GM18520 (cell line): ENCODE results near the gene RAPGEF2.
A peak's percentile ranks its signal among the peaks of the same experiment; 100 is the strongest.
"Not testable (repeated sequence)": the region's sequence is repeated elsewhere in the genome, so short reads cannot be mapped to it uniquely, and the experiment has no call there.

Experiments used
- ATAC-seq: cut with Tn5 transposase; IDR thresholded peaks from one replicate; pipeline ENCODE4 v1.9.1; 2021; ENCODE audit not compliant: unreplicated experiment

Gene RAPGEF2

GRCh38 chr4:159097144-159097543 is 5.7 kb upstream of the RAPGEF2 start:
- ATAC-seq = no peak

GRCh38 chr4:159097785-159098184 is 5.1 kb upstream of the RAPGEF2 start:
- no peak for ATAC-seq

DNA sequence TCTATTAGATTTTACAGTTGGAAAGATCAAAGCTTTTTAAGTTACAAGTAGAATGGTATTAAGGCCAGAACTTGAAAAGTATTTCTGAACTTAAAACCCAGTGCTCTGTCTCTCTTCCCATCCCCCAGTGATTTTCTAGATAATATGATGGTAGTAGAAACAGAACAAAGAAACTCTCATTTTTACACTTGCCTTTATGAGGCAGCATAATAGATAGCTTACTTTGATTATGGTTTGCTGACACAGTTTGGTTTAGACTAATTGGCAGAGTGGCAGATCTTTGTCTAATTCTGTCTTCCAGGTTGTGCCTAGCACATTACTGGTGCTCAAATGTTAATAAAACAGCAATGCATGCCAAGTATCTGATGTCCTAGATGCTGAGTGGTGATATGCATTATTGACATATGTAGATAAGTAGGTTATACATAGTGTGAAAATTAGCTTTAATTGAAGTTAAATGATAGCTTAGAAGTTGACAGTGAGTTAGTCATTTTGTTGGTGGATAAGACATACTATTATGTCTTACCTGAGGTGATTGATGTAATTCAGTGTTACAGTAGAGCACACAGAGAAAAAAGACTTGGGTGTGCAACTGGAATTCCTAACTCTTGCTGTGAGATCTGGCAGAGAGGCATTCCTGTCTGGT is 4.3 kb upstream of the RAPGEF2 start:
- ATAC-seq = no peak

DNA sequence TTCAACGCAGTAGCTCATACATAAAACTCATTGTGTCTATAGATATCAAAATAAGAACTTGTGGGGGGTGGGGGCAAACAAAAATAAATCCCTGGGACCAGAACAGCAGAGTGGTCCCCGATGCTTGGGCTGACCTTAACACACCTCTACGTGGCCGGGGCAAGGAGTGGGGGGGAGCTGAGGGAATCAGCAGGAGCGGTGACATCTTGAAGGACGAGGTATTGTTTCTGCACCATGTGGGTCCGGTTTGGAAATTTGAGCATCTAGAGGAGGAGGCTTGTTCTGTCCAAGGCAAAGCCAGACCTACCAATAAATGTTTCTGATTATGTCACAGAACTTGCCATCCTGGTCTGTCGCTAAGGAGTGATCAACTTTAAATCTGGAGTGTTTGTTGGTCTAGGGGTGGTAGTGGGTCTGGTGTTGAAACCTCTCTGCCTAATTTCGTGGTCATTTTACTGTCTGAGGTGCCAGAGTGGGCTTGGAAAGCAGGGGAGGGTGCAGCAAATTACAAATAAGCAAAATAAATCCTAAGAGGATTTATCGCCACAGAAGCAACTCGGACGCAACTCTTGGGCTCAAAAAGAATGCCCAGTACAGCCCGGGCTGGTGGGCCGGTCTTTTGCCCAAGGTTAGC is 774 bp upstream of the RAPGEF2 start:
- ATAC-seq = no peak

- ATAC-seq = peak; percentile 14
Measured at GRCh38 chr4:159103384-159103990, 608 bp downstream of the RAPGEF2 start.

DNA sequence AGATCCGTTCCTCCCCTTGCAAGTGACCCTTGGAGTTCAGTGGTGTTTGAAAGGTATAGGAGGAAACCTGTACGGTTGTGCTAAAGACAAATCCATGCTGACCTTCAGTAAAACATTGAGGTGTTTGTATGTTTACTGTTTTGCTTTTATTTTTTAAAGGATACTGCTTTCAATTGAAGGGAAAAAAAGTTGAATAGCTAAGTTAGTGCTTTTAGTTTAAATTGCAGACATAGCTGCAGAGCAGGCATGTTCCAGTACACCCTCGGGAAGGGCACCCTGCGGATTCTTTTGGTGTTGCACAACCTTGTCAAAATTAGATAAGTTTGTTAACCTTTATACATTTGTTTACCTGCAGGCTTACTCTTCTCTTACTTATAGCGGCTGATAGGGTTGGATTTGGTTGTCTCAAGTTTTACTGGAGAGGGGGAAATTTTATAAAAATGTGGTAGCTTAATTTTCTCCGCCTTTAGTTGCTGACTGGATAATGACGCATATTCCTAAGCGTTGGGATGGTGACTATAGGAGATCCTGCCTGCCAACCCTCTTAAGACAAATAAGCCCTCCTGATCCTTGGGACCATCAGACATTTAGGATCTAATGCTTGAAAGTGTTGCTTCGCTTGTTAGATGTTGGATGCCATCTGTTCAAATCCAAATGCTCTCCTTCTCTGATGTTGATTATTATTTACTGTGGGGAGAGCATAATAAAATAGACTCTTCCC is 2.0 kb downstream of the RAPGEF2 start:
- ATAC-seq = no peak

DNA sequence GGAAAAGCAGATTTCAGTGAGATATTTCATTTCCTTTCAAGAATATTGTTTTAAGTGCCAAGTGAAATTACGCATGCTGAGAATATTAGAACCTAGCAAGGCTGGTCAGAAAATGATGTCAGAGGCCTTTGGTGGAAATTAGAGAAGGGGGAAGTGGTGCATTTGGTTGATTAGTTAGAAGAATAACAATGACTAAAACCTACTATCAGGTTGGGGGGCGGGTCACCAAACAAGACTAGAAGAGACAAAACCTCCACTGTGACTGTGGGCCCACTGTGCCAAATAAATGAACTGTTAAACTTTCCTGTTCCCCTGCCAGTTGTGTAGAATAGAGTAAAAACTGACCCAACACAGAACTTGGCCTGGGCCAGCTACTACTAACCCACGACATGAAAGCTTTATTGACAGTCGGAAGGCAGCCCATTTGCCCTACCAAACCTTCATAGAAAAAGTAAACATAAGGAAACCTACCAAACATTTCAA is 2.9 kb downstream of the RAPGEF2 start:
- ATAC-seq = peak; percentile 17

DNA sequence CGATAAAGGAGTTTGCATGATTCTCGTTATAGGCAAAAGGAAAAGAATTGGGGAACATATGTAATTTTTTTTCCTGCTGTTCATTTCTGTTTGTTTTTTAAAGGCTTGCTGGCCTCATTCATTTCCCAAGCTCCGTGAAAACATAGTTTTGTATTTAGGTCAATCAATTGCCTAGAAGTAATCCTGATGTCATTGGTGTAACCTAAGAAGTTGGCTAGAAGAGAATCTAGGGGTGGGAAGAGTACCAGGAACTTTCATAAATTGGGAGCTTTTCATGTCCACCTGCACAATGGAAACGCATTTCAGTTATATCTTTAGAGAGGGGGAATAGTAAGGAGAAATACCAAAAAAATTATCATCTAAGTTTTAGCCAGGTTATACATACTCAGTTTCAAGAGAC is 3.8 kb downstream of the RAPGEF2 start:
- ATAC-seq = no peak

- ATAC-seq = no peak
Measured at GRCh38 chr4:159107203-159107925, 4.5 kb downstream of the RAPGEF2 start.

- no peak for ATAC-seq
Measured at GRCh38 chr4:159108124-159108523, 5.2 kb downstream of the RAPGEF2 start.

DNA sequence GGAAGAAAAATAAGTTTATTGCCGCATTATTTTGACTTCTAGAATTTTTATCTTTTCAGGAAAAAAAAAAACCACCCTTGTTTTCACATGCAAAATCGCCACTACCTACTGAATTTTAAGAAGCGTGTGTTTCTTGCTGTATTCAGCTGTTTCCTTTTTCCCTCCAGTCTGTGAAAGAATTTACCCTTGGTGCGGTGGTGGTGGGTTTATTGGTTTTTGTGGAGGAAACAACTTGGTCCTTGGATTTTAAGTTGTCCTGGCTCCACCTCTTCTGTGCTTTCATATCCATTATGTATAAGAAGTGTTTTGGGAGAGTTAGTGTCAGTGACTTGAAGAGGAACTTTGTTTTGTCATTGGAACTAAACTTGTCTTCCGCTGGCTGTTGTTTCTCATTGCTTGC is 8.1 kb downstream of the RAPGEF2 start:
- ATAC-seq = no peak

- ATAC-seq = no peak
Measured at GRCh38 chr4:159111416-159111815, 8.5 kb downstream of the RAPGEF2 start.

DNA sequence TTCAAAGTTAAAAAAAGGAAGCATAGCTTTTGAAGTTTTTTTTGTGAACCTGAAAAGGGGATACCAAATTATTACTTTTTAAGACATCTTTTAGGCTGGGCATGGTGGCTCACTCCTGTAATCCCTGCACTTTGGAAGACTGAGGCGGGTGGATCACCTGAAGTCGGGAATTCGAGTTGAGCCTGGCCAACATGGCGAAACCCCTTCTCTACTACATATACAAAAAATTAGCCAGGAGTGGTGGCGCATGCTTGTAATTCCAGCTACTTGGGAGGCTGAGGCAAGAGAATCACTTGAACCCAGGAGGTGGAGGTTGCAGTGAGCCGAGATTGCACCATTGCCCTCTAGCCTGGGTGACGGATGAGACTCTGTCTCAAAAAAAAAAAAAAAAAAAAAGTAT is 10.5 kb downstream of the RAPGEF2 start:
- not testable (repeated sequence) for ATAC-seq

- not testable (repeated sequence) for ATAC-seq
Measured at GRCh38 chr4:159116098-159116497, 13.2 kb downstream of the RAPGEF2 start.

DNA sequence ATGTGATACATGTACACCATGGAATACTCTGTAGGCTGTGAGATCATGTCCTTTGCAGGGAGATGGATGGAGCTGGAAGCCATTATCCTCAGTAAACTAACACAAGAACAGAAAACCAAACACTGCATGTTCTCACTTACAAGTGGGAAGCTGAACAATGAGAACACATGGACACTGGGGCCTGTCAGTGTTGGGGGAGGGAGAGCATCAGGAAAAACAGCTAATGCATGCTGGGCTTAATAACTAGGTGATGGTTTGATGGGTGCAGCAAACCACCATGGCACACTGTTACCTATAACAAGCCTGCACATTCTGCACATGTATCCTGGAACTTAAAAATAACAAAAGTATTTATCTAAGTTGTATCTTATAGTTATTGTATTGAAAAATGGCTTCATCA is 13.8 kb downstream of the RAPGEF2 start:
- ATAC-seq = not testable (repeated sequence)

- ATAC-seq = no peak
Measured at GRCh38 chr4:159117564-159117963, 14.7 kb downstream of the RAPGEF2 start.

GRCh38 chr4:159117968-159118367 is 15.1 kb downstream of the RAPGEF2 start:
- peak; percentile 68 for ATAC-seq

DNA sequence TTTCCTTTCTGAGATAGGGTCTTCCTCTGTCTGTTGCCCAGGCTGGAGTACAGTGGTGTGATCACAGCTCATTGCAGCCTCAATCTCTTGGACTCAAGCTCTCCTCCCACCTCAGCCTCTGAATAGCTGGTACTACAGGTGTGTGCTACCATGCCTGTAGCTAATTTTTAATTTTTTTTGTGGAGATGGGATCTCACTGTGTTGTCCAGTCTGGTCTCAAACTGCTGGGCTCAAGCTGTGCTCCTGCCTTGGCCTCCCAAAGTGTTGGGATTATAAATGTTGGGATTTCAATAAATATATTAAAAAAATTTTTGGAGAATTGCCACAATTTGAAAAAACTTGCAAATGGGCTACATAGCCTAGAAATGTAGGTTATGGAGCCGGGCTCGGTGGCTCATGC is 18.5 kb downstream of the RAPGEF2 start:
- ATAC-seq = no peak

DNA sequence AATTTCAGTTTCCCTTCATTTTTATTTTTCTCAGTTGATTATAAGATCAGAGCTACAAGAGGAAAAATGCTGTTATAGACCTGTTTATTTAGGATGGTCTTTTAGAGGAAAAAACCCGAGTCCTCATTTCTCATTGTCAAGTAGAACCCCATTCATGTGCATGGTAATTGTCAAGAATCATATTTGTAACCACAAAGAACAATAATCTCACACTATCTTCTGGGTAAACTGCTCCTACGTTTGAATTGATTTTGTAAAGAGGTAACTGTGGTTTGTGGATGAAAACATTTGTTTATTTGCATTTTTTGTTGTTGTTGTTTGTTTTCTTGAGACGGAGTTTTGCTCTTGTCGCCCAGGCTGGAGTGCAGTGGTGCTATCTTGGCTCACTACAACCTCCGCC is 23.8 kb downstream of the RAPGEF2 start:
- no peak for ATAC-seq

DNA sequence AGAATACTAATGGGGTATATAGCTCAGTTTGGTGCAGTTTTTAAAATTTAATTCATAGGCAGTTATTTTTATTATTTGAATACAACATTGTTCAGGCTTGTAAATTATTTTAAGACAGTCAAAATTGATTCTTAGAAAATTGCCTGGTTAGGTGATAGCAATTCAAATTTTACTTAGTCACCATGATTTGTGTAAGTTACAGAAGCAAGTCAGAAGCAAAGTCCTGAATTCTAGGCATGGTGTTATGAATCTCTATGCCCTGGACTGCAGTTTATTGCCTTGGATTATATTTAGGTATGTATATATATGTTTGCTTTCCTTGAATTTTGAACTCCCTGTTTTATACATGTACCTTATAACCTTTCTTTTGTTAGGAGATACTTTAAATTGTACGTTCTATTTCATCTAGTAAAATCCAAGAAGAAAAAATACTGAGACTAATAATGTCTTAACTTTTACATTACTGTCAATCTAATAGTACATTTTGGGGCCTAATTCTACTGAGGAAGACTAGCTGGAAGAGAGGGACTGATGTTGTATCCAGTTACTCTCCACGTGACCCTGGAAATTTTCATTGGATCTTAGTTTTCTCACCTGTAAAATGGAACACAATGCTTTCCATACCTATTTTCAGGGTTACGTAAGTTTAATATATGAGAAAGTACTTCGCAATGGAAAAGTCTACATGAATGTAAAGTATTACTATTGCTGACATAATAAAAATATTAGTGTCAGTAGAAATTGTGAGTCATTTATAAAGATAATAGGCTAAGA is 25.1 kb downstream of the RAPGEF2 start:
- ATAC-seq = no peak
